ENCODE results near the gene CNPY1.

The CNPY1 gene

DNA sequence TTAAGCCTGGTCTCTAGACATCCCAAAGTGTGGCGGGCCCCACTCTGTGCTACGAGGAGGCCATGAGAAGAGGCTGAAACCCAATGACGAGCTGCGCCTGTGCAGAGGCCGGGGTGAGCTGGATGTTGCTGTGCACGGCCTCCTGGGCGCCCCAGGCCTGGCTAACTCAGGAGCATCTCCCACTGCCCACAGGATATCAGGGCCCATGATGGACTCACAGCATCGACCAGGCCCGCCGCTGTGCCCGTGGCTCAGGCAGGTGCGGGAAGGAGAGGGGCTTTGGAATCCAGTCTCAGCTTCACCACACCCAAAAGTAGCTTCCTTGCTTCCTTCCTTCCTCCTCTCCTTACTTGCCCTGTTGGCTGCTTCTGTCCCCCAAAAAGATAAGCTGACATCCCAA, 4.6 kb upstream of the CNPY1 start:
- TF ChIP-seq, protein P1, sequence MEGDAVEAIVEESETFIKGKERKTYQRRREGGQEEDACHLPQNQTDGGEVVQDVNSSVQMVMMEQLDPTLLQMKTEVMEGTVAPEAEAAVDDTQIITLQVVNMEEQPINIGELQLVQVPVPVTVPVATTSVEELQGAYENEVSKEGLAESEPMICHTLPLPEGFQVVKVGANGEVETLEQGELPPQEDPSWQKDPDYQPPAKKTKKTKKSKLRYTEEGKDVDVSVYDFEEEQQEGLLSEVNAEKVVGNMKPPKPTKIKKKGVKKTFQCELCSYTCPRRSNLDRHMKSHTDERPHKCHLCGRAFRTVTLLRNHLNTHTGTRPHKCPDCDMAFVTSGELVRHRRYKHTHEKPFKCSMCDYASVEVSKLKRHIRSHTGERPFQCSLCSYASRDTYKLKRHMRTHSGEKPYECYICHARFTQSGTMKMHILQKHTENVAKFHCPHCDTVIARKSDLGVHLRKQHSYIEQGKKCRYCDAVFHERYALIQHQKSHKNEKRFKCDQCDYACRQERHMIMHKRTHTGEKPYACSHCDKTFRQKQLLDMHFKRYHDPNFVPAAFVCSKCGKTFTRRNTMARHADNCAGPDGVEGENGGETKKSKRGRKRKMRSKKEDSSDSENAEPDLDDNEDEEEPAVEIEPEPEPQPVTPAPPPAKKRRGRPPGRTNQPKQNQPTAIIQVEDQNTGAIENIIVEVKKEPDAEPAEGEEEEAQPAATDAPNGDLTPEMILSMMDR (conservative IDR thresholded peaks at IDR 0.05; ENCODE audit: low read length) = no peak
- DNase-seq (ENCODE audit: low read depth) = no peak
- no peak overlapping the region for H3K4me3 ChIP-seq (ENCODE audit: low read length)

DNA sequence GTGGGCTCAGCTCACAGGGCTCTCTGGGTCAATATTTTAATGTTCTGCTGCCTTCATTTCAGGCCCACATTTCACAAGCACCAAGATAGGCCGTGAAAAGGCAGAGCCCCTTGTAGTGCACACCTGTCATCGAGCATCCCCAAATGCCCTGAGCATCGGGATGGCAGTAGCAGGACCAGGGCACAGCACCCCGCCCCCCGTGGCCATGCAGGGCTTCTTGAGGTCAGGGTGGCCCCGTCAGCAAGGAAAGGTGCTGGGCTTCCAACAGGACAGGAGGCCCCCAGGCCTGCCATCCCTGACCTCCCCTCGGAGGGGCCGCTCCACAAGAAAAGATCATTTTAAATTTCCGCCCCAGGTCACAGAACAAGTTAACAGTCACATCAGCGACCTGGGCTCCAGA, 2.9 kb upstream of the CNPY1 start:
- TF ChIP-seq, protein P1 (conservative IDR thresholded peaks at IDR 0.05; ENCODE audit: low read length) = no peak
- no peak for DNase-seq (ENCODE audit: low read depth)
- H3K4me3 ChIP-seq (ENCODE audit: low read length) = no peak overlapping the region

DNA sequence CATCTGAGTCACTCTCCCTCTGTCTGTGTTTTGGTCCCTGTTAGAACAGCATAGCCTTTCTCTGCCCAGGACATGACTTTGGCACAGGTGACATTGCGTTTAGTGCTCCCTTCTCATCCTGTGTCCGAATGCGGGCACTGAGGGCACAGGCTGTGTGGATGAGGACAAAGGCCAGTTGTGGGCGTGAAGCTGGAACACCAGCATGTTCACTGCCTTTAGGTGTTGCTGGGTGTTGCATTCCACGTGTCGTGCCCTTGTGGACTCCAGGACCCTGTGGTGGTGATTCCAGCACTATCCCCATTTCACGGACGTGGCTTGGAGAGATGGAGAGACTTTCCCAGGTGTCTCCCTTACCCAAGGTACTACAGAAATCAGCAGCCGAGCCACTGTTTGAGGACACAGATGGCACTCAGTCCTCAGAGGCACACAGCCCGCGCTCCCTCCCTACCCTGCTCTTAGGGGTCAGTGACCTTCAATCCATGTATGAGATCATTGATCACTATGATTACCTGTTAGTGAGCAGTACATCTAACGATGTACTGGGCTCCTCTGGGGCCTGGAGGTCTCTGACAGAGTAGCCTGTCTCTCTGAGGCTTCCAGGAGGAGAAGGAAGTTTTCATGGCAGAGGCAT, 917 bp upstream of the CNPY1 start:
- no peak overlapping the region for H3K4me3 ChIP-seq (ENCODE audit: low read length)
- DNase-seq (ENCODE audit: low read depth) = no peak
- TF ChIP-seq, protein P1 (conservative IDR thresholded peaks at IDR 0.05; ENCODE audit: low read length) = no peak

DNA sequence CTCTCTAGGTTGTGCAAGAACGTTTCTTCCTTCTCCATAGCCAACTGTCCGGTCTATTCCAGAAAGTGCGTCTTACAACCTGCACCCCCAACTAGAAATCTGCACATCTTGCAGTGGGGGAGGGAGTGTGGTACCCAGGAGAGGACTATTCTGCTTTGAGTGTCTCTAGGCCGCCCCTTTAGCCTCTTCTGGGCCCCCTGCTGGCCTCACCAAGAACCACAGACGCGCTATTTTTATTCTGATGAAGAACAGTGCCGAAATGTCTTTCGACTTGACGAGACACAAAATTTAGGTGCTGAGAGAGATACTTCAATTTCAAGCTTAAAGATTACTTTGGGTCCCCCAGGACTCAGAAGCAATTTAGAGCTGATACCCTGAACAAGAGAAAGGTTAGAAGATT, 1.0 kb downstream of the CNPY1 start:
- TF ChIP-seq, protein P1 (conservative IDR thresholded peaks at IDR 0.05; ENCODE audit: low read length) = no peak
- no peak overlapping the region for H3K4me3 ChIP-seq (ENCODE audit: low read length)
- no peak for DNase-seq (ENCODE audit: low read depth)

DNA sequence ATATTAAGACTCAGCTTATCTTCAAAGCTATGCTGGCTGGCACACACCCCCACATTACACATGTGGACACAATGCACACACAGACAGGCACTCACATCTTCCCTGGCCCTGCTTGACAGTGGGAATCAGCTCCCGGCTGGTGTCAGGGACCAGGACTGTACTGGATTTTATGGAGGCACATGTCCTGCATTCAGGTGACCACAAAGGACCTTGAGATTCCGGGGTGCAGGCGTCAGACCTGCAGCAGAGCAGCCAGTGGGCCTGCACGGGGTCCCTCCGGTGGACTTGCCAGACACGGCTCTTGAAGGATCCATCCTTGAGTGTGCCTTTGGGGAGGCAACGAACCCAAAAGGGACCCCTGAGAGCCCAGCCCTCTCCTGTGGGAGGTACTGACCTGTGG, 1.9 kb downstream of the CNPY1 start:
- TF ChIP-seq, protein P1 (conservative IDR thresholded peaks at IDR 0.05; ENCODE audit: low read length) = no peak
- no peak for DNase-seq (ENCODE audit: low read depth)
- no peak overlapping the region for H3K4me3 ChIP-seq (ENCODE audit: low read length)

DNA sequence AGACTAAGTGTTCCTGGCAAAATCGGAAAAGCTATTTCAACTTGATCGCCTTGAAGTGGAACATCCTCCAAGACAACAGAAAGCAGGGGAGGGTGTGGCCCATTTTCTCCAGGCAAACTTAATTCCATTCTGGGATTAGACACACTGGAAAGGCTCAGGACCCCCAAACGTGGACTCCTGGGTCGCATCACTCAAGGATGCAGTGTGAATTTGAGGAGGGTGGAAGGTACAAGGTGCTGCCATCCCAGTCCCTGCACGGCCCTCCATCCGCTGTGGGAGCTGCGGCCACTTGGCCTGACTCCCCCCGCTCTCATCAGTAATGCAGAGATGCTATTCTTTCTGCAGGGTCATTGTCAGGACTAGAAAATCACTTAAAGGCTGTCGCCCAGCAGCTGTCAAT, 2.4 kb downstream of the CNPY1 start:
- TF ChIP-seq, protein P1 (conservative IDR thresholded peaks at IDR 0.05; ENCODE audit: low read length) = no peak
- DNase-seq (ENCODE audit: low read depth) = no peak
- no peak overlapping the region for H3K4me3 ChIP-seq (ENCODE audit: low read length)

DNA sequence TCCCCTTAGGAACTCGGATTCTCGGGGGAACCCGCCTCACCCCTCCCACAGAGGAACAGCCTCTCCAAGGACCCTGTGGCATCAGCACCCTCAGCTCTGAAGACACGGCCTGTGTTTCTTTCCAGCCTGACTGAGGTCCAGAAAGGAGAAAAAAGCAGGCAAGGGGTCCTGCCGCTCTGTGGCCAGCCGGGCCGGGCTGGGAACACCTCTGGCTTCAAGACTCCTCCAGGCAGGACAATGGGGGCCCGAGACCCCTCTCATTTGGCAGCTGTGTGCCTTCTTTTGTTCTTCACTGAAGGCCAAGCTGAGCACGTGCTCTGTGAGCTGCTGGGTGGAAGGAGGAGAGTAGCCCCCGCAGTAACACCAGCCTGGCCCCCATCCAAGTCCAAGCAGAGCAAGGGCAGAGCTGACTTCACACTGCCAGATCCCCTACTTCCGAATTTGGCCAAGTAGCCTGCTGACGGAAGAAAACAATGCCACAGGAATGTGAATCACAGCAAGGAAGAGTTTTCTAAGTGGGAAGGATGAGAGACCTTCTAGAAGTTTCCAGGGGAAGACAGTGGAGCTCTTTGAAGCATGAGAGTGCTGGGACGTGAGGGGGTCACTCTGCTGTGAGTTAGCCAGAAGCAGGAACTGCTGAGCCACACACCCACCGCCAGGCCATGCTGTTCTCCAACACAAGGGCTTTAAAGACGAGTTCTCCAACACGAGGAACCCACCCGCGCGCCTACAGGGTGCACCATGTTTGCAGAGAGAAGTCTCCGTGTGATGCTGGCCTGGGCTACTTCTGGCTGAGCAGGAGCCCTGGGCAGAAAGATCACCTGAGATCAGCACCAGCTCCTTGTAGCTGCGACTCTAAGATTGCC, 3.1 kb downstream of the CNPY1 start:
- DNase-seq (ENCODE audit: low read depth) = peak; percentile 9
- no peak overlapping the region for H3K4me3 ChIP-seq (ENCODE audit: low read length)
- TF ChIP-seq, protein P1 (conservative IDR thresholded peaks at IDR 0.05; ENCODE audit: low read length) = no peak

All from AG10803 (cell line).